ENCODE data around the gene SHKBP1. TPM values are rescaled to one million over a fixed set of nuclear protein-coding genes. Genes with fewer than 3 reads are reported as not detected.
A peak's percentile ranks its signal among the peaks of the same experiment; 100 is the strongest.

SHKBP1 gene
- total and polyA plus RNA-seq, 2 of the 8 experiments (the other 6 are each of a cell fraction or from before 2014, with no cell fraction given): 74.6 to 98.8 TPM

DNA sequence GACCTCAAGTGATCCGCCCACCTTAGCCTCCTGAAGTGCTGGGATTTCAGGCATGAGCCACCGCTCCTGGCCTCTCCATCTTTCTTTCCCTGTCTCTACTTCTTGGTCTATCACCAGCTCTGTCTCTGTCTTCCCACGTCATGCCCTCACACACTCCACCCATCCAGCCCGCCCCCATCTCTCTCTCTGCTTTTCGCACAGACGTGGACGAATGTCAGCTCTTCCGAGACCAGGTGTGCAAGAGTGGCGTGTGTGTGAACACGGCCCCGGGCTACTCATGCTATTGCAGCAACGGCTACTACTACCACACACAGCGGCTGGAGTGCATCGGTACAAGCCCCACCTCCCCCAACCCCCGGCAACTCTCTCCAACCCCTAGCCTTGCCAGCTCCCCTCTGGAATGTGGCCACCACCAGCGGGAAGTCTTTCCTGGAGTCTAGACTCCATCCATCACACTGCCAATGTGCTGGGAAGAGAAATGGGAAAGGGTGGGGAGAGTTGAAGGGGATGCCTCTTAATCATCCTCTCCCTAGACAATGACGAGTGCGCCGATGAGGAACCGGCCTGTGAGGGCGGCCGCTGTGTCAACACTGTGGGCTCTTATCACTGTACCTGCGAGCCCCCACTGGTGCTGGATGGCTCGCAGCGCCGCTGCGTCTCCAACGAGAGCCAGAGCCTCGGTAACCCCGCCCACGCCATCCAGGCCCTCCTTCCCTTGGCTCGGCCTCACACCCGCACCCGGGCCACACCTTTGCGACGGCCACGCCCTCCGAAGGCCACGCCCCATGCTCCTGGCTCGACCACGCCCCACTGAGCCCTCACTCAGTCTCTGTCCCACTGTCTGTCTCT, 47.0 kb downstream of the SHKBP1 start (continued):
- peak; percentile 93; the same call in 1 of the 2 replicates for TF ChIP-seq RBBP5 (IDR thresholded peaks at IDR 0.05; ENCODE audit: borderline replicate concordance, low read depth, low read length)
- TF ChIP-seq CREB1 (IDR thresholded peaks at IDR 0.05): peak; percentile 37; the same call in 1 of the 2 replicates
- no peak for TF ChIP-seq CTBP2 (IDR thresholded peaks at IDR 0.05; ENCODE audit: borderline replicate concordance, insufficient read depth, insufficient read length, low read length)
- TF ChIP-seq NRF1 (IDR thresholded peaks at IDR 0.05; ENCODE audit: low read depth, low read length): no peak
- peak; percentile 55; the same call in 1 of the 2 replicates for TF ChIP-seq EGR1 (IDR thresholded peaks at IDR 0.05; ENCODE audit: borderline replicate concordance, low read depth, low read length)
- TF ChIP-seq FOSL1 (IDR thresholded peaks at IDR 0.05; ENCODE audit: insufficient read depth, low read depth, low read length): no peak
- no peak for TF ChIP-seq RXRA (IDR thresholded peaks at IDR 0.05; ENCODE audit: insufficient read depth, low read depth, low read length)
- TF ChIP-seq KDM5A (IDR thresholded peaks at IDR 0.05; ENCODE audit: low read length): no peak
- TF ChIP-seq SIX5 (IDR thresholded peaks at IDR 0.05; ENCODE audit: low read depth, low read length): no peak
- TF ChIP-seq SP2 (IDR thresholded peaks at IDR 0.05; ENCODE audit: low read length): no peak
- TF ChIP-seq SUZ12 (IDR thresholded peaks at IDR 0.05; ENCODE audit: low read length): no peak
- 0 out of 4 replicates have a peak, but pooled peaks of 1 of the 2 experiments have one; percentile 59 for TF ChIP-seq SIN3A (conservative IDR thresholded peaks at IDR 0.05 in 1 of 2, IDR thresholded peaks at IDR 0.05 in 1 of 2; ENCODE audit: low read depth in 1 of 2, low read length in 2 of 2)
- no peak for TF ChIP-seq EP300 (IDR thresholded peaks at IDR 0.05; ENCODE audit: borderline replicate concordance in 1 of 2, low read depth in 2 of 2, low read length in 2 of 2)
